Endothelial cell of umbilical vein (primary cell): ENCODE measurements around the gene FZR1. TPM values are rescaled to one million over a fixed set of nuclear protein-coding genes. Genes with fewer than 3 reads are reported as not detected.

Experiments
- BruUV-seq: library from RNA; stranded (reverse); fragments of 400-500 nt; replicated peaks from 2 replicates; lab custom pipeline; 2021; lab: Mats Ljungman, UMichigan
- CTCF ChIA-PET: fragments of 300-600, 350-600 bp; sonication (Branson Sonifier 250); formaldehyde crosslinking; loops from one replicate; lab custom pipeline; 2021; ENCODE audit warnings: antibody characterized with exemption, inconsistent platforms; lab: Charles Lee
- POLR2A ChIA-PET: fragments of 300-600, 350-600 bp; sonication (Branson Sonifier 250); formaldehyde crosslinking; loops from one replicate; lab custom pipeline; 2021; ENCODE audit warnings: antibody characterized with exemption, inconsistent platforms; lab: Charles Lee
- DNase-seq: peaks from one replicate; pipeline ENCODE4 v3.0.0-alpha.2; 2011; ENCODE audit warnings: low read depth, low spot score
- FAIRE-seq: peaks from 2 replicates; lab custom pipeline; 2011; peaks lifted over from hg19 to GRCh38; lab: Jason Lieb, UNC
- H2AFZ ChIP-seq: 2 replicates; pipeline ENCODE4 v1.6.0; 2012; ENCODE audit warnings: low read depth, low read length, control low read depth, inconsistent platforms
- H3K27ac ChIP-seq: 2 replicates; pipeline ENCODE4 v1.5.1; 2011; ENCODE audit warnings: low read depth, mild to moderate bottlenecking, control low read depth, low read length, moderate library complexity; ENCODE audit not compliant: insufficient read depth
- H3K27me3 ChIP-seq, 2 experiments: 2 replicates each; pipeline versions ENCODE4 v1.6.0 to v1.6.1; 2011; ENCODE audit warnings: low read length in 2 of 2, mixed read lengths in 1 of 2; ENCODE audit not compliant: control insufficient read depth in 2 of 2, insufficient read depth in 2 of 2
- H3K36me3 ChIP-seq, 2 experiments: 2 replicates in 1 of 2; 3 replicates in 1 of 2; pipeline ENCODE4 v1.5.1; 2011; ENCODE audit warnings: low read length in 2 of 2, mild to moderate bottlenecking in 1 of 2, moderate library complexity in 1 of 2; ENCODE audit not compliant: control insufficient read depth in 2 of 2, insufficient read depth in 2 of 2; ENCODE audit errors: extremely low read depth in 1 of 2
- H3K4me1 ChIP-seq: 3 replicates; pipeline ENCODE4 v1.5.1; 2011; ENCODE audit warnings: mild to moderate bottlenecking, low read length; ENCODE audit not compliant: control insufficient read depth, insufficient read depth; ENCODE audit errors: extremely low read depth
- H3K4me2 ChIP-seq: 2 replicates; pipeline ENCODE4 v1.6.1; 2011; ENCODE audit warnings: low read length, control low read depth, mixed read lengths; ENCODE audit not compliant: insufficient read depth
- H3K4me3 ChIP-seq, 3 experiments: fragments of 200-600 bp in 1 of 3; sonication (generic), shearing (Covaris generic) in 1 of 3; replicated peaks in 1 of 3; 2 replicates each; pipeline ENCODE4 v1.5.1; 2011 to 2016; ENCODE audit warnings: control low read depth in 3 of 3, low read length in 3 of 3, mild to moderate bottlenecking in 2 of 3, inconsistent platforms in 1 of 3, low read depth in 1 of 3, moderate library complexity in 1 of 3; ENCODE audit not compliant: insufficient read depth in 1 of 3
- H3K79me2 ChIP-seq: 2 replicates; pipeline ENCODE4 v1.6.0; 2012; ENCODE audit warnings: low read length, inconsistent platforms; ENCODE audit not compliant: control insufficient read depth, insufficient read depth
- H3K9ac ChIP-seq: replicated peaks from 2 replicates; pipeline ENCODE3; 2011; ENCODE audit warnings: low read length, control low read depth; ENCODE audit not compliant: insufficient read depth; ENCODE audit errors: extremely low read depth
- H3K9me1 ChIP-seq: replicated peaks from 3 replicates; pipeline ENCODE4 v1.6.0; 2011; ENCODE audit warnings: mild to moderate bottlenecking, low read length; ENCODE audit not compliant: control insufficient read depth, insufficient read depth; ENCODE audit errors: extremely low read depth
- H3K9me3 ChIP-seq: replicated peaks from 2 replicates; pipeline ENCODE4 v1.5.1; 2012; ENCODE audit warnings: low read length, inconsistent platforms; ENCODE audit not compliant: control insufficient read depth, insufficient read depth
- H4K20me1 ChIP-seq: replicated peaks from 2 replicates; pipeline ENCODE3; 2011; ENCODE audit warnings: mild to moderate bottlenecking, low read length; ENCODE audit not compliant: control insufficient read depth, insufficient read depth; ENCODE audit errors: extremely low read depth
- CTCF ChIP-seq, 2 donors: IDR thresholded peaks; 1 replicate in 1 of 2; 2 replicates in 1 of 2; pipeline ENCODE4 v1.5.1; 2011; ENCODE audit warnings: low read length in 2 of 2, mild to moderate bottlenecking in 2 of 2, moderate library complexity in 2 of 2, control low read depth in 1 of 2, inconsistent platforms in 1 of 2, low read depth in 1 of 2; ENCODE audit not compliant: insufficient read depth in 1 of 2; ENCODE audit errors: extremely low read depth in 1 of 2
- EZH2 ChIP-seq: IDR thresholded peaks from 2 replicates; pipeline ENCODE4 v1.6.1; 2012; ENCODE audit warnings: borderline replicate concordance, low read depth, mild to moderate bottlenecking, moderate library complexity, low read length, inconsistent platforms; ENCODE audit not compliant: severe bottlenecking
- FOS ChIP-seq: IDR thresholded peaks from 2 replicates; pipeline ENCODE4 v1.6.1; 2011; ENCODE audit warnings: mild to moderate bottlenecking, low read length, moderate library complexity, borderline replicate concordance; ENCODE audit not compliant: insufficient read depth
- GATA2 ChIP-seq: IDR thresholded peaks from 2 replicates; pipeline ENCODE4 v1.7.0; 2011; ENCODE audit warnings: low read depth, mild to moderate bottlenecking, moderate library complexity, mixed read lengths, low read length; ENCODE audit not compliant: insufficient read length, insufficient read depth
- JUN ChIP-seq: IDR thresholded peaks from 2 replicates; pipeline ENCODE4 v1.6.1; 2011; ENCODE audit warnings: borderline replicate concordance, low read depth; ENCODE audit not compliant: insufficient read length, insufficient read depth
- MAX ChIP-seq: IDR thresholded peaks from 2 replicates; pipeline ENCODE4 v1.6.1; 2011; ENCODE audit not compliant: insufficient read depth, insufficient read length
- MYC ChIP-seq: IDR thresholded peaks from one replicate; pipeline ENCODE4 v1.6.1; 2011; ENCODE audit warnings: mild to moderate bottlenecking, low read depth, low read length
- POLR2A ChIP-seq: IDR thresholded peaks from 2 replicates; pipeline ENCODE4 v1.6.1; 2012; ENCODE audit warnings: low read depth, mild to moderate bottlenecking, control low read depth, low read length
- POLR2AphosphoS5 ChIP-seq: IDR thresholded peaks from 2 replicates; pipeline ENCODE4 v1.6.1; 2012; ENCODE audit warnings: low read depth, mild to moderate bottlenecking, control low read depth, low read length, moderate library complexity; ENCODE audit not compliant: insufficient read depth
- dilution Hi-C: fragments of 300-500 bp; cut with MboI; formaldehyde crosslinking; loops from one replicate; pipeline ENCODE4 v1.15.0; 2019; ENCODE audit warnings: low sequenced_read_pairs; ENCODE audit not compliant: extremely low pct_ligation_motif_present
- intact Hi-C: fragments of 100-400 bp; cut with micrococcal nuclease; formaldehyde crosslinking; loops from one replicate; pipeline ENCODE4 v1.10.0; 2022
- polyA plus RNA-seq, 4 experiments: library from polyadenylated mRNA; depleted of rRNA in 3 of 4; stranded (reverse) in 3 of 4; unstranded in 1 of 4; fragments of >200 nt; gene quantifications; 2 replicates each; pipeline versions ENCODE4 v1.2.1 to v1.2.3, GENCODE V29; 2011 to 2012; ENCODE audit warnings: missing spikeins in 1 of 4
- total RNA-seq: library from RNA; stranded (reverse); gene quantifications from 2 replicates; pipeline ENCODE4 v1.2.3, GENCODE V29; 2021

FZR1 gene
- total and polyA plus RNA-seq, 2 donors (not counting 3 experiments of a cell fraction or from before 2014, with no cell fraction given), result 35.9 to 60.4 TPM

- no peaks in the 10 kb centered on the region for H3K9me3 ChIP-seq
- no peaks in the 10 kb centered on the region for H3K79me2 ChIP-seq
- H4K20me1 ChIP-seq, result no peaks in the 10 kb centered on the region
- CTCF ChIA-PET, result interaction anchor here (0.7 to 1.5 kb wide), 3 partner anchors 9 to 234 kb away, joined by 3 read pairs; no protein-coding TSS in a partner anchor
- FAIRE-seq (no peak), DNase-seq (no peak)
- no peaks in the 10 kb centered on the region for H3K27me3 ChIP-seq
- H3K4me1 ChIP-seq, result no peaks in the 10 kb centered on the region
- H3K27ac ChIP-seq, result no peak overlapping the region
- dilution Hi-C loops (no loop called here), intact Hi-C loops (no loop called here)
- no peak overlapping the region for H3K4me2 ChIP-seq
- no peak overlapping the region for H3K4me3 ChIP-seq
- no peaks in the 10 kb centered on the region for H3K9me1 ChIP-seq
- POLR2A ChIA-PET, result no interaction called here
- peaks cover 0 to 19% of the 10 kb centered on the region in 2 experiments for H3K36me3 ChIP-seq
- BruUV-seq, result no TSS peak
- H2AFZ ChIP-seq, result no peak overlapping the region
- TF ChIP-seq MAX, result no peak
- no peak for TF ChIP-seq FOS
- H3K9ac ChIP-seq, result no peak overlapping the region
Observed at GRCh38 chr19:3538258-3538929, 32.3 kb downstream of the FZR1 start.

- H3K9ac ChIP-seq, result no peak within 1 kb of the TSS
- no peaks in the 10 kb centered on the region for H3K79me2 ChIP-seq
- no peak for FAIRE-seq
- no peak within 1 kb of the TSS for H3K4me2 ChIP-seq
- no peak for TF ChIP-seq FOS
- TF ChIP-seq POLR2AphosphoS5, result no peak
- no peak for TF ChIP-seq MYC
- TF ChIP-seq CTCF (IDR thresholded peaks at IDR 0.05; ENCODE audit: extremely low read depth in 1 of 2, insufficient read depth in 1 of 2, low read depth in 1 of 2, low read length in 2 of 2), result no peak
- TF ChIP-seq MAX, result no peak
- TF ChIP-seq POLR2A, result no peak
- no peak for TF ChIP-seq EZH2
- TF ChIP-seq GATA2, result no peak
- no peak for TF ChIP-seq JUN
- H2AFZ ChIP-seq, result no peak within 1 kb of the TSS
- H3K9me3 ChIP-seq, result no peaks in the 10 kb centered on the region
- H3K4me1 ChIP-seq, result no peaks in the 10 kb centered on the region
- ChIA-PET POLR2A (no interaction called here), CTCF (interaction anchor here (0.7 to 0.8 kb wide), 2 partner anchors 8 to 234 kb away, joined by 3 read pairs; no protein-coding TSS in a partner anchor)
- no peak within 1 kb of the TSS for H3K4me3 ChIP-seq
- no peaks in the 10 kb centered on the region for H4K20me1 ChIP-seq
- dilution Hi-C loops (no loop called here), intact Hi-C loops (no loop called here)
- H3K27me3 ChIP-seq, result no peaks in the 10 kb centered on the region
- H3K36me3 ChIP-seq, result peaks cover 0 to 15% of the 10 kb centered on the region in 2 experiments
- H3K27ac ChIP-seq, result no peak within 1 kb of the TSS
- BruUV-seq, result no TSS peak
- no peaks in the 10 kb centered on the region for H3K9me1 ChIP-seq
- DNase-seq, result no peak
Observed at GRCh38 chr19:3538965-3539755, 33.0 kb downstream of the FZR1 start, which contains the start of gene TEKTIP1. Gene TEKTIP1, plus strand, starts transcription at chr19:3539174. Its CDS starts 4 bp downstream, at chr19:3539178.
